ENCODE measurements around the gene SPTBN1.

DNA sequence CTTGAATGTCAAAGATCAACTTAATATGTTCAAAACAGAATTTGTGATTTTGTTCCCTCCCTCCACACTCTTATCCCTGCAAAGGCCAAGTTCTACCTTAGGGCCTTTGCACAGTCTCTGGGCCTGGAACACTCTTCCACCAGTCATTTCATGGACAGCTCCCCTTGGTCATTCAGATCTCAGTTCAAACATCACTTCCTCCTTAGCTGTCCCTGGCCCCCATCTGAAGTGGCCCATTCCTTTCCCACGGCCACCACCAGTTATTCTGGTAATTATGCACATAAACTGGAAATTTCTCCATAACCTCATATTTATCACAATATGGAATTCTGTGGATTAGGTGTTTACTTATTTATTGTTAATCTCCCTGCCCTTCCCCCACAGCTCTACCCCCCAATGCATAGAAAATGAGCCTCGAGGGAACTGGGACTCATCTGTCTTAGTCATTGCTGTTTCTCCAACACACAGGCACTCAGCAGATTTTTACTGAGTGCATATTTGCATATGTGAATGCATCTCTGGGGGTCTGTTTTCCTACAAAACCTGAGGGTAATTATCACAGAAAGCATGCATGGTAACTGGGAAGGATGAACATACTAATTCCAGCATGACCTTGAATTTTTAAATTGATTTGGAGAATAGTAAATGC is 35.5 kb upstream of the SPTBN1 start:
- no peak for TF ChIP-seq CTCF (IDR thresholded peaks at IDR 0.05)
- no peak for TF ChIP-seq POLR2A (IDR thresholded peaks at IDR 0.05)
